NCI-H2227 (cell line): ENCODE data around the gene ZDHHC21.

ENCODE experiments used
- DNase-seq: peaks from one replicate; lab custom pipeline; 2025; ENCODE audit not compliant: unreplicated experiment; lab: John Stamatoyannopoulos, UW

The ZDHHC21 gene

GRCh38 chr9:14618836-14619420, 74.3 kb downstream of the ZDHHC21 start:
- no peak for DNase-seq

GRCh38 chr9:14616188-14616982, 76.8 kb downstream of the ZDHHC21 start:
- DNase-seq = peak; percentile 30

GRCh38 chr9:14608540-14608939, 84.7 kb downstream of the ZDHHC21 start:
- no peak for DNase-seq

GRCh38 chr9:14597171-14597799, 95.9 kb downstream of the ZDHHC21 start:
- DNase-seq = no peak

GRCh38 chr9:14593406-14593805, 99.8 kb downstream of the ZDHHC21 start:
- no peak for DNase-seq

- DNase-seq = no peak
Measured at GRCh38 chr9:14591411-14591810, 101.8 kb downstream of the ZDHHC21 start.

GRCh38 chr9:14585730-14586473, 107.3 kb downstream of the ZDHHC21 start:
- no peak for DNase-seq

GRCh38 chr9:14584571-14584970, 108.7 kb downstream of the ZDHHC21 start:
- DNase-seq = no peak

- no peak for DNase-seq
Measured at GRCh38 chr9:14578030-14578429, 115.2 kb downstream of the ZDHHC21 start.

- no peak for DNase-seq
Measured at GRCh38 chr9:14574173-14574572, 119.1 kb downstream of the ZDHHC21 start.

- DNase-seq = no peak
Measured at GRCh38 chr9:14573319-14573718, 119.9 kb downstream of the ZDHHC21 start.

GRCh38 chr9:14565352-14566016, 127.7 kb downstream of the ZDHHC21 start:
- DNase-seq = no peak

- no peak for DNase-seq
Measured at GRCh38 chr9:14563902-14564624, 129.2 kb downstream of the ZDHHC21 start.

GRCh38 chr9:14561929-14562405, 131.3 kb downstream of the ZDHHC21 start:
- no peak for DNase-seq
